A549 (cell line): ENCODE results near the gene TRMT1L. TPM values are rescaled to one million over a fixed set of nuclear protein-coding genes. Genes with fewer than 3 reads are reported as not detected.

ENCODE experiments used
- ATAC-seq, 2 experiments: fragments of 200-7000 bp in 1 of 2; fragments of >200 bp in 1 of 2; cut with Nextera tagmentation in 1 of 2; cut with Tn5 transposase in 1 of 2; 3 replicates each; pipeline versions ENCODE4 v1.8.0 to v1.9.1; 2018 to 2020; ENCODE audit warnings: mild to moderate bottlenecking in 1 of 2, moderate library complexity in 1 of 2
- CTCF ChIA-PET: fragments of 300-600 bp; sonication (Branson Sonifier 250); formaldehyde crosslinking; extraction: SDS; loops from one replicate; lab custom pipeline; 2021; ENCODE audit warnings: antibody characterized with exemption, inconsistent platforms; lab: Yijun Ruan, JAX
- POLR2A ChIA-PET: fragments of 350-600 bp; formaldehyde crosslinking; extraction: SDS; loops from one replicate; lab custom pipeline; 2021; ENCODE audit warnings: antibody characterized with exemption, inconsistent platforms; lab: Yijun Ruan, JAX
- DNase-seq, 2 experiments: peaks; one replicate each; pipeline versions ENCODE4 v3.0.0 to v3.0.0-alpha.2; 2011 to 2016; ENCODE audit warnings: low read depth in 1 of 2, low spot score in 1 of 2
- FAIRE-seq: peaks from 2 replicates; lab custom pipeline; 2011; peaks lifted over from hg19 to GRCh38; lab: Jason Lieb, UNC
- H3K27ac ChIP-seq, 2 experiments: fragments of >200 bp; sonication (Bioruptor Twin); formaldehyde crosslinking; 3 replicates each; pipeline ENCODE4 v1.5.1; 2016 to 2017
- H3K4me1 ChIP-seq: fragments of >200 bp; sonication (Bioruptor Twin); formaldehyde crosslinking; 3 replicates; pipeline ENCODE4 v1.6.1; 2016
- H3K4me2 ChIP-seq: fragments of >200 bp; sonication (Bioruptor Twin); formaldehyde crosslinking; 3 replicates; pipeline ENCODE4 v1.6.1; 2016
- H3K4me3 ChIP-seq: fragments of >200 bp; sonication (Bioruptor Twin); formaldehyde crosslinking; 3 replicates; pipeline ENCODE4 v1.5.1; 2016
- H3K9me3 ChIP-seq: fragments of >200 bp; sonication (Bioruptor Twin); formaldehyde crosslinking; 3 replicates; pipeline ENCODE4 v1.6.1; 2016
- ATOH8 ChIP-seq: fragments of 250-450 bp; sonication (Bioruptor Pico); IDR thresholded peaks from 2 replicates; pipeline ENCODE4 v1.5.0; 2020; ENCODE audit warnings: low read depth, mild to moderate bottlenecking, moderate library complexity
- BHLHE40 ChIP-seq: IDR thresholded peaks from 2 replicates; pipeline ENCODE4 v1.6.1; 2012; ENCODE audit warnings: low read depth, low read length, inconsistent platforms
- CHD2 ChIP-seq: fragments of 150-350 bp; IDR thresholded peaks from 2 replicates; pipeline ENCODE4 v1.6.1; 2014; ENCODE audit warnings: low read length; ENCODE audit not compliant: partially characterized antibody
- CTCF ChIP-seq: fragments of >200 bp; sonication (Bioruptor Twin); formaldehyde crosslinking; IDR thresholded peaks from 3 replicates; pipeline ENCODE4 v1.5.1; 2016
- EHMT2 ChIP-seq: fragments of 200-600 bp; sonication (generic); IDR thresholded peaks from 2 replicates; pipeline ENCODE4 v1.6.1; 2016; ENCODE audit warnings: antibody characterized with exemption, low read depth, mild to moderate bottlenecking, moderate library complexity
- EP300 ChIP-seq, 2 experiments: fragments of >200 bp; sonication (Bioruptor Twin); formaldehyde crosslinking; IDR thresholded peaks; 2 replicates in 1 of 2; 3 replicates in 1 of 2; pipeline ENCODE4 v1.6.1; 2016 to 2017
- FOSB ChIP-seq: fragments of 250-450 bp; sonication (Bioruptor Pico); IDR thresholded peaks from 2 replicates; pipeline ENCODE4 v1.5.0; 2020; ENCODE audit warnings: mild to moderate bottlenecking, moderate library complexity
- FOSL2 ChIP-seq, 2 experiments: fragments of 450-650 bp in 1 of 2; fragments of >200 bp in 1 of 2; sonication (Bioruptor Twin) in 1 of 2; formaldehyde crosslinking; IDR thresholded peaks; 2 replicates each; pipeline versions ENCODE4 v1.5.0 to v1.6.1; 2016 to 2020; ENCODE audit warnings: mild to moderate bottlenecking in 1 of 2, moderate library complexity in 1 of 2
- GATA3 ChIP-seq: IDR thresholded peaks from 2 replicates; pipeline ENCODE4 v1.6.1; 2012; ENCODE audit warnings: borderline replicate concordance
- HES2 ChIP-seq: fragments of >200 bp; sonication (Bioruptor Twin); formaldehyde crosslinking; IDR thresholded peaks from 2 replicates; pipeline ENCODE4 v1.6.1; 2016
- HOXB13 ChIP-seq: fragments of 250-450 bp; sonication (Bioruptor Pico); IDR thresholded peaks from 2 replicates; pipeline ENCODE4 v1.5.0; 2020; ENCODE audit warnings: low read depth, mild to moderate bottlenecking, moderate library complexity
- HOXB5 ChIP-seq: fragments of 250-450 bp; sonication (Bioruptor Pico); IDR thresholded peaks from 2 replicates; pipeline ENCODE4 v1.5.0; 2020; ENCODE audit warnings: mild to moderate bottlenecking, moderate library complexity
- KDM5A ChIP-seq: fragments of 200-600 bp; sonication (generic); IDR thresholded peaks from 2 replicates; pipeline ENCODE4 v1.6.1; 2016; ENCODE audit warnings: antibody characterized with exemption, mild to moderate bottlenecking
- MAX ChIP-seq: IDR thresholded peaks from 2 replicates; pipeline ENCODE4 v1.6.1; 2012
- MYC ChIP-seq: IDR thresholded peaks from 2 replicates; pipeline ENCODE4 v1.6.1; 2012; ENCODE audit warnings: mild to moderate bottlenecking, inconsistent platforms, low read length, improper control_type of control experiment, borderline replicate concordance
- NFE2L2 ChIP-seq: fragments of 150-350 bp; conservative IDR thresholded peaks from 2 replicates; pipeline ENCODE4 v1.6.1; 2014; ENCODE audit warnings: low read length
- NR3C1 ChIP-seq: fragments of >200 bp; sonication (Bioruptor Twin); formaldehyde crosslinking; IDR thresholded peaks from 3 replicates; pipeline ENCODE4 v1.6.1; 2017
- PBX3 ChIP-seq: IDR thresholded peaks from 2 replicates; pipeline ENCODE4 v1.6.1; 2012
- POLR2AphosphoS2 ChIP-seq: conservative IDR thresholded peaks from 2 replicates; pipeline ENCODE4 v1.6.1; 2012; ENCODE audit warnings: low read length, improper control_type of control experiment, inconsistent platforms
- RAD21 ChIP-seq, 2 experiments: fragments of >200 bp in 1 of 2; sonication (Bioruptor Twin) in 1 of 2; formaldehyde crosslinking in 1 of 2; IDR thresholded peaks in 1 of 2; conservative IDR thresholded peaks in 1 of 2; 2 replicates in 1 of 2; 3 replicates in 1 of 2; pipeline ENCODE4 v1.6.1; 2012 to 2018; ENCODE audit warnings: inconsistent platforms in 1 of 2
- RARB ChIP-seq: fragments of 250-450 bp; sonication (Bioruptor Pico); IDR thresholded peaks from 2 replicates; pipeline ENCODE4 v1.8.0; 2021; ENCODE audit warnings: mild to moderate bottlenecking, moderate library complexity
- RCOR1 ChIP-seq: fragments of 150-350 bp; IDR thresholded peaks from 2 replicates; pipeline ENCODE4 v1.6.1; 2014; ENCODE audit warnings: antibody characterized with exemption, low read length, low read depth
- REST ChIP-seq: fragments of 200-600 bp; sonication (generic); IDR thresholded peaks from 2 replicates; pipeline ENCODE4 v1.6.1; 2016; ENCODE audit warnings: antibody characterized with exemption, mild to moderate bottlenecking, moderate library complexity
- RNF2 ChIP-seq: fragments of 200-600 bp; sonication (generic); IDR thresholded peaks from 2 replicates; pipeline ENCODE4 v1.6.1; 2016; ENCODE audit warnings: low read depth, mild to moderate bottlenecking, antibody characterized with exemption, moderate library complexity, borderline replicate concordance
- SREBF2 ChIP-seq: fragments of 450-650 bp; IDR thresholded peaks from 2 replicates; pipeline ENCODE4 v1.6.1; 2014; ENCODE audit warnings: mild to moderate bottlenecking, moderate library complexity
- TFCP2L1 ChIP-seq: fragments of 250-450 bp; sonication (Bioruptor Pico); IDR thresholded peaks from 2 replicates; pipeline ENCODE4 v1.5.0; 2021; ENCODE audit warnings: mild to moderate bottlenecking
- ZFP36 ChIP-seq: fragments of 450-650 bp; IDR thresholded peaks from 2 replicates; pipeline ENCODE4 v1.6.1; 2014; ENCODE audit warnings: borderline replicate concordance; ENCODE audit not compliant: partially characterized antibody
- WGBS: methylation state at CpG from one replicate; pipeline ENCODE4 v1.1.6; 2017; ENCODE audit errors: missing lambda C conversion rate; 5-methylcytosine and 5-hydroxymethylcytosine counted together
- polyA plus RNA-seq, 4 experiments: library from polyadenylated mRNA; depleted of rRNA in 3 of 4; stranded (reverse); fragments of >200 nt; fragmentation: RNase III in 1 of 4; extraction: RNeasy Plus Mini Kit Qiagen cat#74134 plus additional on column Dnase treatment in 1 of 4; gene quantifications; 2 replicates in 3 of 4; 3 replicates in 1 of 4; pipeline ENCODE4 v1.2.3, GENCODE V29; 2011 to 2017

The TRMT1L gene
- polyA plus RNA-seq, 2 of the 4 experiments (the other 2 are of a cell fraction): 17.3 to 45.1 TPM

- H3K4me1 ChIP-seq: peaks cover 6% of the 10 kb centered on the region; the same call in 2 of the 3 replicates
- no peak for FAIRE-seq
- no peak for ATAC-seq
- no peak for DNase-seq
- no peak overlapping the region for H3K4me3 ChIP-seq
- TF ChIP-seq PBX3 (no peak), REST (no peak), NR3C1 (no peak), HOXB5 (CRISPR knock-in tag) (no peak), GATA3 (no peak), KDM5A (no peak), TFCP2L1 (CRISPR knock-in tag) (no peak), HES2 (no peak), EP300 (IDR thresholded peaks at IDR 0.05) (no peak), RARB (no peak), CTCF (no peak), BHLHE40 (no peak), ZFP36 (no peak), RNF2 (no peak), RAD21 (conservative IDR thresholded peaks at IDR 0.05 in 1 of 2, IDR thresholded peaks at IDR 0.05 in 1 of 2) (no peak), CHD2 (no peak), MAX (no peak), NFE2L2 (no peak), HOXB13 (no peak), POLR2AphosphoS2 (no peak)
- WGBS: 78% methylated on average over 4 of the region's 4 CpGs
- CTCF ChIA-PET: interaction anchor here (0.9 kb wide), 1 partner anchor 358 kb away, joined by 3 read pairs; no protein-coding TSS in a partner anchor
- no peak overlapping the region for H3K27ac ChIP-seq
- no peaks in the 10 kb centered on the region for H3K9me3 ChIP-seq
- POLR2A ChIA-PET: no interaction called here
- no peak overlapping the region for H3K4me2 ChIP-seq
These were observed 5.7 kb upstream of the TRMT1L start for GRCh38 chr1:185162491-185162890.

- 86% methylated on average over 3 of the region's 3 CpGs for WGBS
- ATAC-seq (no peak), FAIRE-seq (no peak), DNase-seq (no peak)
- ChIA-PET CTCF (interaction anchor here (1.2 to 1.3 kb wide), 2 partner anchors 10 to 12 kb away, joined by 3 to 4 read pairs; no protein-coding TSS in a partner anchor), POLR2A (no interaction called here)
- Histone ChIP-seq H3K9me3 (no peaks in the 10 kb centered on the region), H3K27ac (no peak overlapping the region), H3K4me3 (no peak overlapping the region), H3K4me2 (no peak overlapping the region), H3K4me1 (peaks cover 14% of the 10 kb centered on the region)
- TF ChIP-seq CTCF (no peak), FOSL2 (IDR thresholded peaks at IDR 0.05) (no peak), FOSL2 (CRISPR knock-in tag; IDR thresholded peaks at IDR 0.05) (no peak), HOXB13 (no peak), EHMT2 (no peak), NR3C1 (no peak), FOSB (CRISPR knock-in tag) (no peak), SREBF2 (no peak), ZFP36 (no peak), RCOR1 (no peak), GATA3 (no peak), MYC (no peak), ATOH8 (CRISPR knock-in tag) (no peak)
These were observed 3.2 kb upstream of the TRMT1L start for GRCh38 chr1:185159966-185160365.
